NK-92 treated with Interleukin-12 subunit alpha and Interleukin-12 subunit beta, amount 100 ng/mL, for 24 hours (cell line): ENCODE data around the gene ADPRS.

Source experiments
- DNase-seq: peaks from one replicate; lab custom pipeline; 2025; lab: John Stamatoyannopoulos, UW

ADPRS gene

DNA sequence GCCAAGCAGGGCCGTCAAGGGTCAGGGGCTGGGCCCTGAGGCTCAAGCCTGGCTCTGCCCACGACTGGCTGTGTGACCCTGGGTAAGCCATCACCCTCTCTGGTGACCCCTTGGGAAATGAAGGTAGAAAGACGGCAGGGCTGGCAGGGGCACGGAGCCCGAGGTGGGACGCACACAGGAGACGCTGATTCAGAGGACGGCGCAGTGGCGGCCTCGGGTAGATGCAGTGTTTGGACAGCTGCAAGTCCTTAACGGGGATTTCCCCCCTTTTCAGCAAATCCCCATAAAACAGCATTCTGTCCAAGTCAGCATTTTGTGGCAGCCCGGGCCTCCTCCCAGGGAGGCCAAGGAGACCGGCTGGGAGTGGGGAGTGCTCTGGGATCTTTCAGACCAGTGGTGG lies 19.6 kb downstream of the ADPRS start:
- DNase-seq = no peak

DNA sequence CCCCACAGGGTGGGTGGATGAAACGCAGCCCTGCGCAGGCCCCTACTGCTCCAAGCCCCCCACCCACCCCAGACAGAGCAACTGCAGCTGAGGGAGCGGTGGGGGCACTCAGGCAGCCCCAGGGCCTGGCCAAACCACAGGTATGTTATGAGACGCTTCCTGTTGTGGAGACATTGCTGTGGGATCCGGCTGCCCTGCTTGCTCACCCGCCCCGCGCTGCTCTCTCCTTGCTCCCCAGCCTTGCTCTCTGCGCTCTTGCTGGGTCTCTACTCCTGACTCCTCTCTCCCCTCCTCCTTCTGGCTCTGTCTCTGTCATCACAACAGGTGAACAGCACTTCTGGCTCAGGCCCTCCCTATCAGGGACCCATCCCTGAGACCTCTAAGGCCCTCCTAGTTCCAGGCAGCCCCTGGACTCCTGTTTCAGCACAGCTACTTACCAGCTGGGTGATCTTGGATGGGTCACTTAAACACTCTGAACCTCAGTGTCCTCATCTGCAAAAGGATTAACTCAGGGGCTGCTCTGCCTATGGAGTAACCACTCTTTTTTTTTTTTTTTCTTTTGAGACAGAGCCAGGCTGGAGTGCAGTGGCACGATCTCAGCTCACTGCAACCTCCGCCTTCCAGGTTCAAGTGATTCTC lies 20.5 kb downstream of the ADPRS start:
- DNase-seq = no peak

DNA sequence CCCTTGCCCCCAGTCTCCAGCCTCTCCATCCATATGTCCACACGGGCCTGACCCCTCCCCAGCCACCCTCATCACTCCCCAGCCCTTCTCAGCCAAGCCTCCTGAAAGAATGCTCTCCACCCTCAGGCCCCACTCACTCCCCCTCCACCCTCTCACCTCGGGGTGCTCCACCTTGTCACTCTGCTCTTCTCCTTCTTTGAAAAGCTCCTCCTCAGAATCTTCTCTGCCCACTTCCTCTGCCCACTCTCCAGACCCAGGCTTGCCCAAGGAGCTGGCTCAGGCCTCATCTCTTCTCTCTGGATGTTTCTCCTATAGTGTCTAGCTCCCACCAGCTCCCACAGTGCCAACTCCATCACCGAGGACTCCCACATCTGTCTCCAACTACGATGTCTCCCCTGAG lies 22.5 kb downstream of the ADPRS start:
- DNase-seq = no peak

DNA sequence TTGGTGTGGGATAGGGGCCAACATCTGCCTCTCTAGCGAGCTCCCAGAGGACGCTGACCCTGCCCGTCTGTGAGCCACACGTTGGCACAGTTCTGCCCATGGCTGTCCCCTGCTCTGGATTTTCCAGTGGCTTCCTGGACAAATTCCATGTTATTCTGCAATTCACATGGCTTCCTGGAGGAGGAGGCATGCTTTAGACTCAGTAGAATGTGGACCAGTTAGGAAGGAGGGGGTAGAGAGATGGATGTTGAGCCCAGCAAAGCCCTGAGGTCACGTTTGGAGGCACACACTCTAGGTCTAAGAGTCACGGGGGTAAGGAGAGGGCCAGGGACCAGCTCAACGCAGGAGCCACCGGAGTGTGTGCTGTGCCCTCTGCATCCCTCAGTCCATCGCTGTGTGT lies 24.1 kb downstream of the ADPRS start:
- no peak for DNase-seq

DNA sequence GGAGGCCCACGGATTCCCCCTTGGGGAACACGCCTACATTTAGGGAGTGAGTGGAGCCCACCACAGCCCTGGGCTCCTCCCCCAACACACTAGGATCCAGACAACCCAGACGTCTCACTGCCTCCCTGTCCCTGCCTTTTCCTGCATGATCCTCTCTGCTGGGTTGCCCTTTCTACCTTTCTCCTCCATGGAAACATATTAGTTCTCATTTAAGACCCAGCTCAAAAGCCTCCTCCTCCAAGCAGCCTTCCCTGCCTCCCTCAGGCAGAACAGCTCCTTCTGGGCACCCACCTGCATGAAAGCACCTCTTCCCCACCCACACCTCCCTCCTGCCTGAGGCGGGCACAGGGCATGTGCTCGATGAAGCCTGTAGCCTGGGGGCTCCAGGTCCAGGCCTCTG lies 25.7 kb downstream of the ADPRS start:
- no peak for DNase-seq

DNA sequence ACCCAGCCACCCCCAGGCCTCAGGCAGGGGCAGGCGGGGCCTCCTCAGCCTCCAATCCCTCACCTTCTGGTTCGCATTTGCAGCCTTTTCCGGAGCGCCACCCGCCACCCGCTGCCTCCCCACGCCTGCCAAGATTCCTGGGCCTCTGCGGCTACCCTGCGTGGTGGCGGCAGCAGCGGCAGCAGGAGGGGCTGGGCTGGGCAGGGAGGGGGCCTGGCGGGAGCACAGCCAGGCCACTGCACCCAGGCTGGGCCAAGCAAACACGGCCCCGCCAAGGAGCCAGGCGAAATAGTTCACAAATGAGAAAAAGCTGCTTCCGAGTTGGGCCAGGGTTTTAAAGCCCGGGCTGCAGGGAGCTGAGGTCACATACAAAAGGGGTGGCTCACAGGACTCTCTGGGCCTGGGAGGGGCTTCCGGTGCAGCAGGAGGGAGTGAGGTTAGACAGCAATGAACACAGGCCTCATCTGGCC lies 26.5 kb downstream of the ADPRS start:
- DNase-seq = no peak

DNA sequence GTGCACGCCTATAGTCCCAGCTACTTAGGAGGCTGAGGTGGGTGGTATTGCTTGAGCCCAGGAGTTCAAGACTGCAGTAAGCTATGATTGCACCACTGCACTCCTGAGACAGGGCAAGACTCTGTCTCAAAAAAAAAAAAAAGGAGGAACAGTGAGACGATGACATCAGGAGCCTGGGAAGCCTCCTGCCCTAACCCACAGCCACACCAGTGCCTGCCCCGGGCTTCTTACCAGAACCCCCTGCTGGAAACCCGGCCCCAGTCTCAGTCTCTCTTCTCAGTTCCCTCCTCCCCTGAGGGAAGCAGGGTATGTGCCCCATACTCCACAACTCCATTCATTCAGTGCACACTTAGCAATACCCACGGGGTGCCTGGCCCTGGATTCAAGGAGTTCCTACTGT lies 27.2 kb downstream of the ADPRS start:
- DNase-seq = no peak

DNA sequence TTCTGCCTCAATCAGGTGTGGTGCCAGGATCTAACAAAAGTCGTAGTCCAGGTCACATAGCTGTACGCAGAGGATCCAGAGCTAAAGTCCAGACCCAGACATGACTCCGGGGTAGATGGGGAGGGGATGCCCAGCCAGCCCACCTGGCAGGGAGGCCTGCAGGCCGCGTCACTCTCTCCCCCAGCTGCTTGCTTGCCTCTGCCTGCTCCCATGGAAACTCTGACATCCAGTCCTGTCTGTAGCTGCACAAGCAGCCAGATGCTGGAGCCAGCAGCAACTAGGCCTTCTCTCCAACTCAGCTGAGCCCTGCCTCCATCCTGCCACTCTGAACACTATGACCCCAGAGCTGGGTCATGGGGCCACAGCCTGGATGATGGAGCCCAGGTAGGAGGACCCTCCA lies 28.2 kb downstream of the ADPRS start:
- DNase-seq = no peak

DNA sequence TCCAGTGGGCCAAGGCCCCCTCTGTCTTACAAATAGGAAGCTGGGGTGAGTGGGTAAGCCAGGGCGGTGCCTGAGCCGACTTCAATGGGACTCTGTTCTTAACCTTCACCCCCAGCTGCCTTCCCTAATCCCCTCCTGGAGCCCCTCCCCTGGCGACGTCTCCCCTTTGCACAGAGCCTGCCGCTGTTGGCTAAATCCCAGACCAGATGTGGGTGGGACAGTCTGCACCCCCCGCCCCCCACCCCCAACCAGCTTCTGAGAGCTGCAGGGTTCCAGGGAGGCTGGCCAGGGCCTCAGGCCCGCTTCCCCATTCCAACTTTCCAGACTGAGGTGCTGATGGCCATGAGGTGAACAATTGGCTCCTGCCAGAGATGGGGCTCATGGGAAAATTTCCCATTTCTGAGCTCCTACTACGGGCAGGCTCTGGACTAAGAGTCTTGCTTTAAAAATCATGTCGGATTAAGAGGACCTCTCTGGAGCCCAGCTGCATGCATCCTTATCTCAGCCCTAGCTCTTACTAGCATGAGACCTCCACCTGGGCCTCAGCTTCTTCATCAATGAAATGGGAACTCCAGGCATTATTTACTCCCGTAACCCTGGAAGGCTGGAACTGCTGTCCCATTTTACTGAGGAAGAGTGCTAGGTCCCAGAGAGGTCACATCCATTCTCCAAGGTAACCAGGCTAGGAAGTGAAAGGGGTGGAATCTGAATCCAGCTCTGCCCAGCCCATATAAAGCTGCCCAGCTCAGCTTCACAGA lies 29.9 kb downstream of the ADPRS start:
- DNase-seq = no peak

DNA sequence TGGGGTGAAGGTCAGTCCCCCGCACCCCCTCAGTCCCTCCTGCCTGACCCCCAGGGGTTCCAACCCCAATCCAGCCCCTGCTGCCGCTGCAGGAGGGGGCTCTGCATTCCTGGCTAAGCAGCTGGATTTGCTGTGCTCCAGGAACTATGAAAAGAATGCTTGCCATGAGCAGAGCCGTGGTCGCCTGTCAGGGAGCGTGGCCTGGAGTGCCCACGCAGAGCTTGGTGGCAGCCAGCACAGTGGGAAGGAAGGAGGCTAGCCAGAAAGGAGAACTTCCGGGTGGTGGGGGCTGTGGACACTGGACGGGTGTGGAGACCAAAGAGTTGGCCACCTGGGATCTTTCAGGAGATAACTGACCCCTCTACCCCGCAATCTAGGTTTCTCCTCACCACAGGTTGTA lies 30.8 kb downstream of the ADPRS start:
- DNase-seq = no peak

DNA sequence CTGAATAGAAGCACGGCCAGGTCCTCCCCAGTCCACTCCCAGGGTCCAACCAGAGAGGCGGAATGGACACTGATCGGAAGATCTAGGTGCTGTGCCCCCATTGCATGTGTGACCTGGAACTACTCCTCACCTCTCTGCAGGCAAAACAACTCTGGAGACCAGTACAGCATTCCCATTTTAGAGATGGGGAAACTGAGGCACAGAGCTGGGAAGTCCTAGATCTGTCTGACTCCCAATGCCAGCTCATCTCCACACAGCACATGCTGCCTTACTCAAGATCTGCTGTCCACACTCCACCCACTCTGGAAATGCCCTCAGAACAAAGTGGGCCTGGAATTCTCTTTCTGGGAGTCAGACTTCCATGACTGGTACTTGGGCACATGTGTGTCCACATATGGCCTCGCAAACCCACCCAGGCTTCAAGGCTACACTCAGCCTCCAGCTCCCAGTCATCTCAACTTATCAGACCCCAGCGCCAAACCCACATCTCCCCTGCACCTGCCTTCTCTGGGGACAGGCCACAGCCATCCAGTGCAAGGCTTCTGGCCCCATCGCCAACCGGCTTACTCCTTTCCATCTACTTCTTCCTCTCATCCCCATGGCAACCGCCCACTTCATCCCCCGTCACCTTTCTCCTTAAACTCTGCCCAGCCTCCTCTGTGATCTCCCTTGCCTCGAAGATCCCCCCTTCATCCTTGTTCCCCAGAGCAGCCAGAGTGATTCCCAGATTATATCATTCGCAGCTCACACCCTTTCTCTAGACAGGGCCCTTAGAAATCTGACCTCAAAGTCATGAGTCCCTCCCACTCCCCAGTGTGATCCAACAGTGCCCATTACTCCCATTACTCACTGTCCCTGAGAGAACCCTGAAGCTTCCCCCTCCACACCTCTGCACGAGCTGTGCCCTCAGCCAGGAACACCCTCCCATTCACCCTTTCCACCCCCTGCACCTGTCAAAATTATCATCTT lies 33.7 kb downstream of the ADPRS start:
- no peak for DNase-seq

DNA sequence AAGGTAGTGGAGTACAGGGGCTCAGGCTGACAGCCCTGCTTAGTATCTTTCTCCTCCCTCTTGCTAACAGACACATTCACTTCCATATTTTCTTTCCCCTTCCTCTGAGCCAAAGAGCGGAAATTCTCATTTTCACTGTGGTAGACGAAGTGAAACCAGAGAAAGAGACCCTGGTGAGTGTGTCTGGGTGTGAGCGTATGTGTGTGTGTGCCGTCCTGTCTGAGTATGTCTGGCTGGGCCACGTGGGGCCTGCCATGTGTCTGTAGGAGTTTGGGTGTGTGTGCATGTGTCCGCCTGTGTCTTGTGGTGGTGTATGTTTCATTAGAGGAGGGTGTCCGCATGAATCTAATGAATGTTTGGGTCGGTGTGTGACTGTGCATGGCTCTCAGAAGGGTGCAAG lies 34.7 kb downstream of the ADPRS start:
- DNase-seq = no peak

DNA sequence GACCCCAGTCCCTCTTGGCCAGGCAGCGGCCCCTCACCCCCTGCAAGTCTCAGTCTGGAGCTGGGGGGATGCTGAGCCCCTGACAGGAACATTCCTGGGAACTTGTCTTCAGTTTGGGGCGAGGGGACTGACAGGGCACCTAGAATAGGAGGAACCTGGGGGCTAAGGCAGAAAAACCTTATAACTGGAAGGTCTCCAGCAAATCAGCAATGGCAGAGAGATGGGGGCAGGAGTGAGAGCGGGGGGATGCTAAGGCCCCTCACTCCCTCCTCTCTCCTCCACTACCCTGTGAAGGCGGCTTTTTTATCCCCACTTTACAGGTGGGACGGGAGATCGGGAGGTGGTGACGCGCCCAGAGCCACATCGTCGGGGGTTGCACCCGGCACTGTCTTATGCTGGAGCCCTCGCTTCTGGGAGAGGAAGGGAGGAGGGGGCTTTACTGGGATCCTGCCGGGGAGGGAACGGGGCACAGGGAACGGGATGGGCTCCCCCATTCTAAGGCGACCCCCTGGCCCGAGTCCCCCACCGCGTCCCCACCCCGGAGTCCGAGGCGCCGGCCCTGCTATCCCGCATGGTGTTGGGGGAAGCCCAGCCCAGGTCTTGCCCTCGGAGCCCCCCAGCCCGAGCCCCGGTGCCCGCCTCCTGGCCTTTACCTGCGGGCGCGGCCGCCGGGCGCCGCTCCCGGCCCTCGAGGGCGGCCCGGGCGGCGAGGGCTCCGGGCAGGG lies 35.9 kb downstream of the ADPRS start:
- DNase-seq = no peak

DNA sequence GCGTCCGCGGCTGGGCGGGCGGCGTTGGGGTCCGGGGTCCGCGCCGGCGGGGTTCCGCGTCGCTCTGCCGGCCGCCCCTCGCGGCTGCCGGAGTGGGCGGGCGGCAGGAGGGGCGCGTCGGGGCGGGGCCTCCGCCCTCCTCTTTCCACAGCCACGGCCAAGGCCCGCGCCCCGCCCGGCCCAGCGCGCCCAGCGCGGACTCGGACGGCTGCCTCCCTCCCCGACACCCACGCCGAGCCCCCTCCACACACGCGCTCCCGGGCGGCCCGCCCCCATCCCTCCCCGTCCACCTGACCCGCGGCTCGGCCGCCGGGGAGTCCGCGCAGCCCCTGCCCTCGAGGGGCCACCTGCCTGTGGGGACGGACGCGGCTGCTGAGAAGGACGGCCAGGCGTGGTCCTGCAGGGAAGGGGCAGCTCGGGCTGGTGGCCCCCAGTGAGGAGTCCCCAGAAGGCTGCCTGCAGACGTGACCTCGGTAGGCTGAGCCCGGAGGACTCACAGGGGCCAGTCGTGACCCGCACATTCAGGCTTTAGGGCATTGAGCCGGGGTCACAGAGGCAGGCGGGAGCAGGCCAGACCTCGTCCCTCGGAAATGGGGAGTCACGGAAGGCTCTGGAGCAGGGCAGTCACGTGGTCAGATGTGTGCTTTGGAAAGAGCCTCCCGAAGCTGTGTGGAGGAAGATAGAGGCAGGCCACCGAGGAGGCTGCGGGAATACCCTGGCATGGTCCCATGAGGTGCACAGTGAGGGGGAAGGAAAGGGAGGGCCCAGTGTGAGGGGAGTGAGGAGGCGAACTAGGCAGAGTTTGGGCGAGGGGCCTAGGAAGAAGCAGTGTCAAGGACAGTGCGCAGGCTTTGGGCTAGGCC lies 36.7 kb downstream of the ADPRS start, which contains the start of gene COL8A2:
COL8A2 (minus strand) TSS at position 94 of the 863 bp plus-strand sequence. CDS start 24,980 bp downstream, outside the sequence.
- DNase-seq = no peak

DNA sequence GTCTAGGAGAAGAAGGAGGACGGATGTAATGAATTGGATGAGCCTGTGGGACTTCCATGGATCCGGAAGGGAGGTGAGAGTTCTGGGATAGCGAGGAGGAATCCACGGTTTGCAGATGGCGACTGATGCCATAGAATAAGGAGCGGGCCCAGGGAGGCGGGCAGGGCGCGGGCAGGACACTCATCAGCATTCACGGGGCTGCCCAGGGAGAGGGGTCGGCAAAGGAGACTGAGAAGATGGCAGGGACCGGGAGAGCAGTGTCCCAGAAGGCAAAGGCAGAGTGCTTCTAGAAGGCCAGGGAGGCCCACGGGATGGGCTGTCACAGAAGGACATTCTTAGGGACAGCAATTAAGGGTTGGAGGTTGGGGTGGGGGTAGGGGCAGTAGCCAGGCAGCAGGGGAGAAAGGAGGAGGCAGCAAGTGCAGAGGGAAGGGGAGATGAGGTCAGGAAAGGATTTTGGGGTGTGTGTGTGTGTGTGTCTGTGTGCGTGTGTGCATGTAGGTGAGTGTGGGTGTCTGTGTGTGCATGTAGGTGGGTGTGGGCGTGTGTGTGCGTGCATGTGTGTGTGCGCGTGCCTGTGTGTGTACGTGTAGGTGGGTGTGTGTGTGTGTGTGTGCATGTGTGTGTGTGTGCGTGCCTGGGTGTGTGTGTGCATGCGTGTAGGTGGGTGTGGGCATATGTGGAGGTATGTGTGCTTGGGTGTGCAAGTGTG lies 37.5 kb downstream of the ADPRS start:
- no peak for DNase-seq

DNA sequence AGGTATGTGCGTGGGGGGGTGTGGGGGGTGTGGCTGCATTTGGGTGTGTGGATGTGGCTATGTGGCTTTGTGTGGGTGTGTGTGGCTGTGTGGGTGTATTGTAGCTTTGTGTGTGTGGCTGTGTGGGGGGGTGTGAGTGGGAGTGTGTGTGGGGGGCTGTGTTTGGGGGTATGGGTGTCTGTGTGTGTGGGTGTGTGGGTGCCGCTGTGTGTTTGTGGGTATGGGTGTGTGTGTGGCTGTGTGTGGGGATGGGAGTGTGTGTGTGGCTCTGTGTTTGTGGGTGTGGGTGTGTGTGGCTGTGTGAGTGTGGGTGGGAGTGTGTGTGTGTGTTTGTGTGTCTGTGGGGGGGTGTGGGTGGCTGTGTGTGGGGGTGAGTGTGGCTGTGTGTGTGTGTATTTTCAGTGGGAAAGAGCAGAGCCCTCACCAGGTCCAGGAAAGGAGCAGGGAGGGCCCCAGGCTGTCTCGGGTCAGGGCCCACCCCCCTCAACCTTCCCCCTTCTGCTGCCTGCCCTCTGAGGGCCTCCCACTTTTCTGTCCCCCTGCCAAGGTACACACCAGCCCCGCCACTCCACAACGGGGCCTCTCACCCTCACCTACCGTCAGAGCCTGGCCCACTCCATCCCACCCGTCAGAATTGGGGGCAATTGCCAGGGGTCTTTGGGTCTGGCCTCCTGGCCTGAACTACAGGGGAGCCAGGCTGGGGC lies 38.3 kb downstream of the ADPRS start:
- no peak for DNase-seq

DNA sequence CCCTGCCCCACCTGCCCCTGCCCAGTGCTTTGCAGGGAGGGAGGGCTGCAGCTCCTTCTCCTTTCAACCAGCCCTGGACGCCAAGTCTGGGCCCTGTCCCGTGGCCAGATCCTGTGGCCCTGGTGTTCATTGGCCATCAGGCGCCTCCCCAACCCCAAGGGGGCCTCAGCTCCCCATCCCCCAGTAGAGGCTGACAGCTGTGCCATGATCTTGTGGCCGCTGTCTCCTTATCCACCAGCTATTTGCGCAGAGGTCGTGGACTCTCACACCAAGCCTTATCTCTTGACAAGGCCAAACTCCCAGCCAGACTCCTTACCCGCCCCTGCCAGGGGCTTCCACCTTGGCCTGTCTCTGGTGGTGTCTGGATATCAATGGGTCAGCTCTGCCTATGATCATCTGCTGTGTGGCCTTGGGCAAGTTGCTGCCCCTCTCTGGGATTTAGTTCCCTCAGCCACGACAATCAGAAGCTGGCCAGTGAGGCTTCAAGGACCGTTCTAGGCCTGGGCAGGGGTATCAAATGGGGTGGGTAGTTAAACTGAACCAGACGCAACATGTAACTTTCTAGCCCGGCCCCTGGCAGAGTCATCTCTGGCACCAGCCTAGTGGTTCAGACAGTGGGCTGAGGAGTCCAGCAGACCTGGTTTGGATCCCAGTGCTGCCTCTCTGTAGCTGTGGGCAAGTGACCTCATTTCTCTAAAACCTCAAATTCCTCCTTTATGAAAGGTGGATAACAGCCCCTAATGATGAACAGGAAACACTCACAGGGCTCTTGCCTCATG lies 39.6 kb downstream of the ADPRS start:
- DNase-seq = no peak

DNA sequence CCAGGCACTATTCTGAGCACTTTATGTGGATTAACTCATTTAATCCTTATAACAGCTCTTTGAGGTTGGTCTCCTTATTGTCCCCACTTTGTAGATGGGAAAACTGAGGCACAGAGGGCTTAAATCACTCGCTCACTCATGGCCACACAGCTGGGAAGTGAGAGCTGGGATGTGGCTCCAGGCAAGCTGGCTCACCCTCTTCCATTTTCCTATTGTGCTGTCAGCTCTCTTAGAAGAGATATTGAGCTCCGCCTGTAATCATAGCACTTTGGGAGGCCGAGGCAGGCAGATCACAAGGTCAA lies 40.2 kb downstream of the ADPRS start:
- DNase-seq = no peak

DNA sequence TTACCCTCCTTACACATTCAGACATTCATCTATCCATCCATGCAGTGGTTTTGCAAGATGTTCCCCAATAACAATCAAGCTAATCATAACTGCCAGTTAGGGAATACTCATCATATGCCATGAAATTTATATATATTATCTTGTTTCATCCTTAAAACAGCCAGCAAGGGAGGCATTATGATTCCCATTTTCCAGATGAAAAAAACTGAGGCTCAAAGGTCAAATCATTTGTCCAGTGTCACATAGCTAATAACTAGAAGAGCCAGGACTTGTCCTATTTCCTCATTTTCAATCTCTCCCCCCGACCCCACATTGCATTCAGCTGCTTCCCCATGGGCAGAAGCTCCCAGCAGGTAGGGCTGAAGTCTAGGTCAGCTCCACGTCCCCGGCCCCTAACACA lies 43.3 kb downstream of the ADPRS start:
- DNase-seq = no peak
